Measurements from ENCODE around the gene PRPH2.

DNA sequence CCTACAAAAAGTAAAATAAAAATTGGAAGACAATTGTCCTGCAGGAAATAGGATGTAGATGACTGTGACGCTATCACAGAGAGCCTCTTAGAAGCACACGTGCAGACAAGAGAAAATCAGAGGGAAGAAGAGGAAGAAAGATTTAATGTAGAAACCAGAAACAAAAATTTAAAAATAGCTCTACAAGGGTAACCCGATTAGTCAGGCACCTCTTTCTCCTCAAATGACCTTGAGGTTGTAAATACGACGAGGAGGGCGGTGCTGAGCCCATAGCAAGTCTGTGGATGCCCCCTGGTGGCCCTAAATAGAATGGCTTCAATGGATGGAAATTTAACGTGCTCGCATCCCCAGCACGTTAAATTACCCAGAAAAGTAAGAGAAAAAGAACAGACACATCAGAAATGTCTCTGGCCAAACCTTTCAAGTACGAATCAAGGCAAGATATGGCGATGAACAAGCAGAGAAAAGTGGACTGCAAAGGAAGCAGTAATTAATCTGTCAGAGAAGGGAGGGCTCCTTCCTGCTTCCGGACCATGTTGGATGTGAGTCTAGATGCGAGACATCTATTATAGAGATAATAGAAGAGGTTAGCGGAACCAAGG, 4.2 kb upstream of the PRPH2 start:
- peak; percentile 91 to 99 (median 96) for TF ChIP-seq CTCF (IDR thresholded peaks at IDR 0.05)
- peak in 1 of 2 donors; percentile 15 for TF ChIP-seq POLR2A (IDR thresholded peaks at IDR 0.05)

All from heart left ventricle (tissue), 13 donors.